ENCODE results near the gene TMEM217. TPM values are rescaled to one million over a fixed set of nuclear protein-coding genes. Genes with fewer than 3 reads are reported as not detected.

The TMEM217 gene
- total RNA-seq, 5 donors from 2014 or later (not counting 1 experiment from before 2014, with no cell fraction given) = 0.22 to 1.3 (median 0.49) TPM

DNA sequence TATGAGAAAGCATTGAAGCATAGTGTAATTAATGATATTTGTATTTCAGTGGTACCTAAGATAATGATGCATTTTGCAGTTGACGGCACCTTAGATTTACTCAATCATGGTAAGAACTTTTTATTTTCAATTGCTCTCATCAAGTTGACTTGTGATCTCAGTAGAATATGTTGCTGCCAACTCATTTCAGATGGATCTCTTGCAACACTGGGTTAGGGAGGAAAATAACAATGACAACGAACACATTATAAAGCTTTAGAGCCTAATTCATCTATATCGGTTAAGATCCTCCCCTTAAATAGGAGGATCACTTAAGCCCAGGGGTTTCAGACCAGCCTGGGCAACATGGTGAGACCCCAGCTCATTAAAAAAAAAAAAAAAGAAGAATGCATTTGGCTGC lies 18.4 kb downstream of the TMEM217 start:
- H3K9me3 Mint-ChIP-seq = no peaks in the 10 kb centered on the region
- H3K4me1 ChIP-seq (ENCODE audit: control insufficient read depth in 1 of 2, extremely low read depth in 1 of 2, insufficient read depth in 2 of 2, low read length in 2 of 2) = peaks cover 0 to 9% of the 10 kb centered on the region in 2 experiments
- no peaks in the 10 kb centered on the region for H3K9me3 ChIP-seq
- DNase-seq (no peak), ATAC-seq (replicated peaks in 1 of 4) (no peak)
- no peaks in the 10 kb centered on the region for H3K36me3 ChIP-seq (ENCODE audit: control insufficient read depth in 2 of 2, extremely low read depth in 1 of 2, insufficient read depth in 1 of 2, low read length in 1 of 2)
- no peak overlapping the region for H3K4me3 Mint-ChIP-seq
- H3K36me3 Mint-ChIP-seq = no peaks in the 10 kb centered on the region
- no peak overlapping the region for H3K4me3 ChIP-seq (ENCODE audit: control insufficient read depth in 1 of 2, extremely low read depth in 1 of 2, low read length in 1 of 2)
- H3K27me3 Mint-ChIP-seq = peaks cover 0 to 2% of the 10 kb centered on the region in 2 donors
- peak overlapping the region; percentile 53 to 75 for H3K27ac Mint-ChIP-seq
- no peaks in the 10 kb centered on the region for H3K27me3 ChIP-seq (replicated peaks in 1 of 2; ENCODE audit: control insufficient read depth in 2 of 2, extremely low read depth in 1 of 2, insufficient read depth in 2 of 2, low read length in 1 of 2)
- CTCF ChIA-PET = interaction anchor here in 1 of 2 donors (0.6 kb wide), 2 partner anchors 326 to 817 kb away, joined by 3 read pairs; no protein-coding TSS in a partner anchor
- WGBS (ENCODE audit: insufficient coverage) = no CpG with 5 or more reads among the region's 3 CpGs
- POLR2A ChIA-PET = interaction anchor here in 1 of 2 donors (0.6 kb wide), 2 partner anchors 569 to 1301 kb away, joined by 4 to 6 read pairs; no protein-coding TSS in a partner anchor
- peaks cover 10 to 12% (median 12%) of the 10 kb centered on the region in 3 donors for H3K4me1 Mint-ChIP-seq
- no peak overlapping the region for H3K27ac ChIP-seq (ENCODE audit: low read length)

DNA sequence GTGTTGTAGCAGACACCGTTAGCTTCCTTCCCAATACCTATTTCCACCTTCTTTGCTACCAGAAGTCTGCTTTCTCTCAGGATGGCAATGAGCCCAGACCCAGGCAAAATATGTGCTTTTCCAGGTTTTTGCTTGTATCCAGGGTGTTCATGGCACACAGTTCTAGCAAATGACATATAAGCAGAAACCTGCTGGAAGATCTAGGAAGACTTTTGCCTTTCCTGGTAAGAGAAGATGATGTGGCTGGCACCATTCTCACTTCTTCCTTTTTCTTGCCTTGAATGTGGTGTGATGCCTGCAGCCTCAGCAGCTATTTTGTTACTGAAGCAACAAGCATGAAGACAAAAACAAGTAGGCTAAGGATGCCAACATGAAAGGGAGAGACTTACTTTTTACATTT lies 19.6 kb downstream of the TMEM217 start:
- no peak for DNase-seq
- Mint-ChIP-seq H3K27me3 (peaks cover 0 to under 1% of the 10 kb centered on the region in 2 donors), H3K9me3 (no peaks in the 10 kb centered on the region), H3K4me3 (no peak overlapping the region), H3K27ac (no peak overlapping the region), H3K36me3 (no peaks in the 10 kb centered on the region), H3K4me1 (peaks cover 10 to 12% (median 12%) of the 10 kb centered on the region in 3 donors)
- ChIA-PET POLR2A (interaction anchor here in 1 of 2 donors (0.6 kb wide), 1 partner anchor 633 kb away, joined by 4 read pairs; no protein-coding TSS in a partner anchor), CTCF (no interaction called here)
- no peak overlapping the region for H3K4me3 ChIP-seq (ENCODE audit: control insufficient read depth in 1 of 2, extremely low read depth in 1 of 2, low read length in 1 of 2)
- H3K27ac ChIP-seq (ENCODE audit: low read length) = no peak overlapping the region
- no peak for ATAC-seq (replicated peaks in 1 of 4)
- no peaks in the 10 kb centered on the region for H3K36me3 ChIP-seq (ENCODE audit: control insufficient read depth in 2 of 2, extremely low read depth in 1 of 2, insufficient read depth in 1 of 2, low read length in 1 of 2)
- H3K9me3 ChIP-seq = no peaks in the 10 kb centered on the region
- peaks cover 0 to 9% of the 10 kb centered on the region in 2 experiments for H3K4me1 ChIP-seq (ENCODE audit: control insufficient read depth in 1 of 2, extremely low read depth in 1 of 2, insufficient read depth in 2 of 2, low read length in 2 of 2)
- no peaks in the 10 kb centered on the region for H3K27me3 ChIP-seq (replicated peaks in 1 of 2; ENCODE audit: control insufficient read depth in 2 of 2, extremely low read depth in 1 of 2, insufficient read depth in 2 of 2, low read length in 1 of 2)
- WGBS (ENCODE audit: insufficient coverage) = no CpG with 5 or more reads among the region's 1 CpG

DNA sequence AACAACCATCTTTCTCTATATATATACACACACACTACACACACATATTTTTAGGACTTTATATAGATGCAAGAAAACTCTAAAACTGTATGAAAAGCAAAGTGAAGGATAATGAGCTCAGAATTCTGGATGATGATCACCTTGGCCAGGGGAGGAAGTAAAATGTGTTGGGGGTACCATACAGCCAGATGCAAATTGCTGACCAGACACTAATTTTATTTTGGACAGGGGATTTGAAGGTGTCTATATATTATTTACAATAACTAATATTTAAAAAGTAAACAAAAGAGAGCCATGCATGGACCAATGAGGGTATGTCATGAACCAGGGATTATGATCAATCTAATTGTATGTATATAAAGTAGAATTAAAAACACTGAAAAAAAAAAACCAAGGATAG lies 20.2 kb downstream of the TMEM217 start:
- H3K4me1 Mint-ChIP-seq = peaks cover 10 to 12% (median 12%) of the 10 kb centered on the region in 3 donors
- no peaks in the 10 kb centered on the region for H3K27me3 ChIP-seq (replicated peaks in 1 of 2; ENCODE audit: control insufficient read depth in 2 of 2, extremely low read depth in 1 of 2, insufficient read depth in 2 of 2, low read length in 1 of 2)
- H3K4me3 ChIP-seq (ENCODE audit: control insufficient read depth in 1 of 2, extremely low read depth in 1 of 2, low read length in 1 of 2) = no peak overlapping the region
- H3K27me3 Mint-ChIP-seq = no peaks in the 10 kb centered on the region
- H3K27ac Mint-ChIP-seq = no peak overlapping the region
- no peak for ATAC-seq (replicated peaks in 1 of 4)
- no peak for DNase-seq
- no peaks in the 10 kb centered on the region for H3K9me3 ChIP-seq
- no peak overlapping the region for H3K27ac ChIP-seq (ENCODE audit: low read length)
- H3K36me3 Mint-ChIP-seq = no peaks in the 10 kb centered on the region
- POLR2A ChIA-PET = interaction anchor here in 1 of 2 donors (0.6 kb wide), 1 partner anchor 632 kb away, joined by 4 read pairs; no protein-coding TSS in a partner anchor
- CTCF ChIA-PET = no interaction called here
- no peaks in the 10 kb centered on the region for H3K9me3 Mint-ChIP-seq
- peaks cover 0 to 9% of the 10 kb centered on the region in 2 experiments for H3K4me1 ChIP-seq (ENCODE audit: control insufficient read depth in 1 of 2, extremely low read depth in 1 of 2, insufficient read depth in 2 of 2, low read length in 2 of 2)
- no peaks in the 10 kb centered on the region for H3K36me3 ChIP-seq (ENCODE audit: control insufficient read depth in 2 of 2, extremely low read depth in 1 of 2, insufficient read depth in 1 of 2, low read length in 1 of 2)
- H3K4me3 Mint-ChIP-seq = no peak overlapping the region

DNA sequence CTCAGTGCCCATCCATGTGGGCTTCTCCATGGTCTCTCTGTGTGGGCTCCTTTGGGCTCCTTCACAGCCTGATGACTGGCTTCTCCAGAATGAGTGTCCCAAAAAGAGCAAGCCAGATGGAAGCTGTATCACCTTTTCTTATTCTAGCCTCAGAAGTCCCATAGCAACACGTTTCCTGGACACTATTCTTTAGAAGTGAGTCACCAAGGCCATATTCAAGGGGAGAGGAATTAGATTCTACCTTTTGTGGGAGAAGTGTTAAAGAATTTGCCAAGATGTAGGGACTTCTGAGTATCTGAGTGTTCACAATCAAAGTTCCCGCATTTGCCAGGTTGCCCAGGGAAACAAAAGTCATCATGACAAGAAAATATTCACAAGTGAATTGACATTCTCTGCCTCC lies 21.0 kb downstream of the TMEM217 start:
- ChIA-PET CTCF (interaction anchor here in 1 of 2 donors (1.4 kb wide), 1 partner anchor 15 kb away, joined by 4 read pairs; no protein-coding TSS in a partner anchor), POLR2A (no interaction called here)
- Histone ChIP-seq H3K36me3 (ENCODE audit: control insufficient read depth in 2 of 2, extremely low read depth in 1 of 2, insufficient read depth in 1 of 2, low read length in 1 of 2) (no peaks in the 10 kb centered on the region), H3K9me3 (no peaks in the 10 kb centered on the region), H3K27ac (ENCODE audit: low read length) (no peak overlapping the region), H3K27me3 (replicated peaks in 1 of 2; ENCODE audit: control insufficient read depth in 2 of 2, extremely low read depth in 1 of 2, insufficient read depth in 2 of 2, low read length in 1 of 2) (no peaks in the 10 kb centered on the region), H3K4me1 (ENCODE audit: control insufficient read depth in 1 of 2, extremely low read depth in 1 of 2, insufficient read depth in 2 of 2, low read length in 2 of 2) (peaks cover 0 to 9% of the 10 kb centered on the region in 2 experiments), H3K4me3 (ENCODE audit: control insufficient read depth in 1 of 2, extremely low read depth in 1 of 2, low read length in 1 of 2) (no peak overlapping the region)
- H3K27ac Mint-ChIP-seq = no peak overlapping the region
- H3K4me1 Mint-ChIP-seq = peaks cover 10 to 12% (median 12%) of the 10 kb centered on the region in 3 donors
- no peaks in the 10 kb centered on the region for H3K36me3 Mint-ChIP-seq
- ATAC-seq (replicated peaks in 1 of 4) (no peak), DNase-seq (no peak)
- H3K4me3 Mint-ChIP-seq = no peak overlapping the region
- WGBS (ENCODE audit: insufficient coverage) = 100% methylated on average over 1 of the region's 2 CpGs
- no peaks in the 10 kb centered on the region for H3K9me3 Mint-ChIP-seq
- peaks cover 0 to 4% of the 10 kb centered on the region in 2 donors for H3K27me3 Mint-ChIP-seq

DNA sequence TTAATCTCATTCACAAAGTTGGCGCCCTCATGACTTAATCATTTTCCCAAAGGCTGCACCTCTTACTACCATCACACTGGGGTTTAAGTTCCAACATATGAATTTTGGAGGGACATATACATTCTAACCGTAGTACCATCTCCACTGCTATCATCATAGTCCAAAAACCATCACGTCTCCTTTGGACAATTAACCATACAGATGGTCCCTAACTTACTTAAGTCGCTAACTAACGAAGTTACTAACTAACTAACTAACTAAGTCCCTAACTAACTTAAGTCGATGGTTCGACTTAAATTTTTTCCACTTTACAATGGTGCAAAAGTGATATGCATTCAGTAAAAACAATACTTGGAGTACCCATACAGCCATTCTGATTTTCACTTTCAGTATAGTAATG lies 24.4 kb downstream of the TMEM217 start:
- Mint-ChIP-seq H3K4me1 (no peaks in the 10 kb centered on the region), H3K27me3 (peaks cover 0 to 4% of the 10 kb centered on the region in 2 donors), H3K36me3 (no peaks in the 10 kb centered on the region), H3K9me3 (no peaks in the 10 kb centered on the region), H3K4me3 (no peak overlapping the region), H3K27ac (no peak overlapping the region)
- no peak overlapping the region for H3K4me3 ChIP-seq (ENCODE audit: control insufficient read depth in 1 of 2, extremely low read depth in 1 of 2, low read length in 1 of 2)
- DNase-seq = no peak
- H3K27me3 ChIP-seq (replicated peaks in 1 of 2; ENCODE audit: control insufficient read depth in 2 of 2, extremely low read depth in 1 of 2, insufficient read depth in 2 of 2, low read length in 1 of 2) = no peaks in the 10 kb centered on the region
- H3K4me1 ChIP-seq (ENCODE audit: control insufficient read depth in 1 of 2, extremely low read depth in 1 of 2, insufficient read depth in 2 of 2, low read length in 2 of 2) = no peaks in the 10 kb centered on the region
- POLR2A ChIA-PET = interaction anchor here in 1 of 2 donors (0.7 kb wide), 1 partner anchor 10 kb away, joined by 4 read pairs; no protein-coding TSS in a partner anchor
- H3K36me3 ChIP-seq (ENCODE audit: control insufficient read depth in 2 of 2, extremely low read depth in 1 of 2, insufficient read depth in 1 of 2, low read length in 1 of 2) = no peaks in the 10 kb centered on the region
- H3K27ac ChIP-seq (ENCODE audit: low read length) = no peak overlapping the region
- H3K9me3 ChIP-seq = no peaks in the 10 kb centered on the region
- CTCF ChIA-PET = no interaction called here
- ATAC-seq (replicated peaks in 1 of 4) = no peak
- WGBS (ENCODE audit: insufficient coverage) = 93% methylated on average over 3 of the region's 7 CpGs

DNA sequence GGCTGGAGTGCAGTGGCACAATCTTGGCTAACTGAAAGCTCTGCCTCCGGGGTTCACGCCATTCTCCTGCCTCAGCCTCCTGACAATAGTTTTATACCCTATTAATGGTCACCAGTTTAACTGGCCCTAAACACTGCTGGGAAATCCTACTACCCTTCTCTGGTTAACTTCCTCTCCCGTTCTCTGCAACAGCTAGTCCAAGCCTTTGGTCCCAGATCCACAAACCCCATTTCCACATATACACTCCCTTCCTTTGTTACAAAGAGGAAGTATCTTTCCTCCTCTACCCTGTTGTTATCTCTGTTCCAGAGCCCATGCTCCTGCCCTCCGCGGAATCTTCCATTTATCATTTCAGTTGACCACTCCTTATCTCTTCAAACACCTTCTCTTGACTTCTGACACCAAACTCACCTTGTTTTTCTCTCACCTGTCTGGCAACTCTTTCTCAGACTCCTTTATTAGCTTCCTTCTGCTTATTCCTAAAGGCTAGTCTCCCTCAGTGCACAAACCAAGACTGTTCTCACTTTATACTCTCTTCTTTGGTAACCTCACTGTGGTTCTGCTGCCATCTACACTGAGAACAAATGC lies 25.4 kb downstream of the TMEM217 start:
- ATAC-seq (replicated peaks in 1 of 4) (no peak), DNase-seq (no peak)
- Mint-ChIP-seq H3K4me3 (no peak overlapping the region), H3K9me3 (no peaks in the 10 kb centered on the region), H3K27ac (no peak overlapping the region), H3K27me3 (peaks cover 0 to 4% of the 10 kb centered on the region in 2 donors), H3K4me1 (no peaks in the 10 kb centered on the region), H3K36me3 (no peaks in the 10 kb centered on the region)
- ChIA-PET CTCF (interaction anchor here in 1 of 2 donors (0.5 kb wide), 1 partner anchor 617 kb away, joined by 6 read pairs; no protein-coding TSS in a partner anchor), POLR2A (interaction anchor here (0.6 to 0.7 kb wide), 2 partner anchors 9 to 1209 kb away, joined by 3 to 4 read pairs; no protein-coding TSS in a partner anchor)
- WGBS (ENCODE audit: insufficient coverage) = 95% methylated on average over 5 of the region's 5 CpGs
- Histone ChIP-seq H3K27ac (ENCODE audit: low read length) (no peak overlapping the region), H3K27me3 (replicated peaks in 1 of 2; ENCODE audit: control insufficient read depth in 2 of 2, extremely low read depth in 1 of 2, insufficient read depth in 2 of 2, low read length in 1 of 2) (no peaks in the 10 kb centered on the region), H3K9me3 (no peaks in the 10 kb centered on the region), H3K36me3 (ENCODE audit: control insufficient read depth in 2 of 2, extremely low read depth in 1 of 2, insufficient read depth in 1 of 2, low read length in 1 of 2) (no peaks in the 10 kb centered on the region), H3K4me1 (ENCODE audit: control insufficient read depth in 1 of 2, extremely low read depth in 1 of 2, insufficient read depth in 2 of 2, low read length in 2 of 2) (no peaks in the 10 kb centered on the region), H3K4me3 (ENCODE audit: control insufficient read depth in 1 of 2, extremely low read depth in 1 of 2, low read length in 1 of 2) (no peak overlapping the region)

All from T-cell (primary cell).